H1 (cell line): Measurements from ENCODE around the gene POLA2. TPM values are rescaled to one million over a fixed set of nuclear protein-coding genes. Genes with fewer than 3 reads are reported as not detected.

Experiments used
- CTCF ChIA-PET: fragments of 300-600 bp; sonication (Branson Sonifier 250); formaldehyde crosslinking; loops from one replicate; lab custom pipeline; 2021; ENCODE audit not compliant: partially characterized antibody; lab: Charles Lee
- POLR2A ChIA-PET: fragments of 300-600 bp; sonication (Branson Sonifier 250); formaldehyde crosslinking; loops from one replicate; lab custom pipeline; 2021; ENCODE audit warnings: inconsistent platforms; ENCODE audit not compliant: partially characterized antibody; lab: Charles Lee
- DNase-seq, 2 experiments: peaks; one replicate each; pipeline versions ENCODE4 v3.0.0 to v3.0.0-alpha.2; 2010 to 2022; ENCODE audit warnings: low spot score in 2 of 2, low read depth in 1 of 2, mixed read lengths in 1 of 2
- FAIRE-seq: peaks from 2 replicates; lab custom pipeline; 2011; peaks lifted over from hg19 to GRCh38; lab: Jason Lieb, UNC
- H2AFZ ChIP-seq: 2 replicates; pipeline ENCODE4 v1.8.1; 2012; ENCODE audit warnings: low read length, inconsistent platforms
- H2AK5ac ChIP-seq: 2 replicates; pipeline ENCODE4 v1.6.1; 2013; ENCODE audit warnings: low read depth, low read length
- H2BK120ac ChIP-seq: replicated peaks from 2 replicates; pipeline ENCODE3; 2013; ENCODE audit warnings: low read depth, low read length, inconsistent platforms
- H2BK12ac ChIP-seq: 2 replicates; pipeline ENCODE4 v1.6.1; 2013; ENCODE audit warnings: low read depth, low read length
- H2BK15ac ChIP-seq: 2 replicates; pipeline ENCODE4 v1.6.1; 2013; ENCODE audit warnings: low read length
- H2BK20ac ChIP-seq: 2 replicates; pipeline ENCODE4 v1.6.1; 2013; ENCODE audit warnings: low read length
- H2BK5ac ChIP-seq: 2 replicates; pipeline ENCODE4 v1.6.1; 2013; ENCODE audit warnings: low read depth, low read length
- H3K14ac ChIP-seq: 2 replicates; pipeline ENCODE4 v1.6.1; 2013; ENCODE audit warnings: inconsistent platforms; ENCODE audit not compliant: insufficient read length
- H3K18ac ChIP-seq: 2 replicates; pipeline ENCODE4 v1.6.1; 2013; ENCODE audit warnings: low read length; ENCODE audit errors: extremely low read depth
- H3K23ac ChIP-seq: 2 replicates; pipeline ENCODE4 v1.6.1; 2013; ENCODE audit warnings: inconsistent platforms; ENCODE audit not compliant: insufficient read length
- H3K23me2 ChIP-seq: 2 replicates; pipeline ENCODE4 v1.6.1; 2013; ENCODE audit warnings: low read depth, low read length
- H3K27ac ChIP-seq: 2 replicates; pipeline ENCODE4 v1.6.1; 2011; ENCODE audit warnings: low read depth, low read length, inconsistent platforms
- H3K27me3 ChIP-seq, 4 experiments: replicated peaks in 1 of 4; 1 replicate in 1 of 4; 2 replicates in 3 of 4; pipeline versions ENCODE4 v1.6.1 to v1.8.1; 2011 to 2013; ENCODE audit warnings: low read length in 3 of 4, mild to moderate bottlenecking in 3 of 4, inconsistent platforms in 2 of 4, mixed read lengths in 2 of 4, moderate library complexity in 1 of 4; ENCODE audit not compliant: control insufficient read depth in 3 of 4, insufficient read depth in 3 of 4; ENCODE audit errors: extremely low read depth in 1 of 4
- H3K36me3 ChIP-seq, 4 experiments: 2 replicates each; pipeline versions ENCODE4 v1.6.1 to v1.8.1; 2011 to 2013; ENCODE audit warnings: mild to moderate bottlenecking in 4 of 4, low read length in 3 of 4, moderate library complexity in 2 of 4, control low read depth in 1 of 4, inconsistent platforms in 1 of 4; ENCODE audit not compliant: insufficient read depth in 4 of 4, control insufficient read depth in 2 of 4
- H3K4ac ChIP-seq: replicated peaks from 2 replicates; pipeline ENCODE3; 2013; ENCODE audit warnings: low read length, low read depth, mixed read lengths, inconsistent platforms; ENCODE audit not compliant: insufficient read length
- H3K4me1 ChIP-seq, 4 experiments: replicated peaks in 1 of 4; 1 replicate in 1 of 4; 2 replicates in 3 of 4; pipeline versions ENCODE4 v1.6.1 to v1.8.1; 2011 to 2013; ENCODE audit warnings: low read length in 3 of 4, inconsistent platforms in 2 of 4, mixed read lengths in 1 of 4; ENCODE audit not compliant: insufficient read depth in 4 of 4, control insufficient read depth in 3 of 4
- H3K4me2 ChIP-seq, 2 experiments: 2 replicates each; pipeline versions ENCODE4 v1.6.1 to v1.8.1; 2011 to 2013; ENCODE audit warnings: low read depth in 2 of 2, low read length in 2 of 2, control low read depth in 1 of 2, inconsistent platforms in 1 of 2, mild to moderate bottlenecking in 1 of 2; ENCODE audit not compliant: insufficient read depth in 1 of 2
- H3K4me3 ChIP-seq, 4 experiments: fragments of 200-600, 300-600 bp in 1 of 4; sonication (generic), shearing (Covaris generic), sonication (Bioruptor Twin) in 1 of 4; 2 replicates each; pipeline versions ENCODE4 v1.5.1 to v1.8.1; 2011 to 2016; ENCODE audit warnings: low read length in 4 of 4, low read depth in 3 of 4, control low read depth in 2 of 4, inconsistent platforms in 2 of 4, mild to moderate bottlenecking in 2 of 4, mixed read lengths in 1 of 4, moderate library complexity in 1 of 4; ENCODE audit not compliant: insufficient read depth in 2 of 4; ENCODE audit errors: extremely low read depth in 1 of 4
- H3K56ac ChIP-seq: replicated peaks from 2 replicates; pipeline ENCODE3; 2013; ENCODE audit warnings: low read depth, mild to moderate bottlenecking, mixed read lengths, low read length, inconsistent platforms; ENCODE audit not compliant: insufficient read length
- H3K79me1 ChIP-seq: 2 replicates; pipeline ENCODE4 v1.6.1; 2013; ENCODE audit warnings: low read depth, low read length, control low read depth
- H3K79me2 ChIP-seq, 2 experiments: 2 replicates each; pipeline versions ENCODE4 v1.6.1 to v1.8.1; 2012 to 2013; ENCODE audit warnings: low read length in 2 of 2, mild to moderate bottlenecking in 2 of 2, inconsistent platforms in 1 of 2; ENCODE audit not compliant: insufficient read depth in 2 of 2, control insufficient read depth in 1 of 2
- H3K9ac ChIP-seq, 4 experiments: replicated peaks in 1 of 4; 1 replicate in 1 of 4; 2 replicates in 3 of 4; pipeline versions ENCODE4 v1.6.1 to v1.8.1; 2011 to 2013; ENCODE audit warnings: low read depth in 3 of 4, low read length in 3 of 4, control low read depth in 2 of 4, mild to moderate bottlenecking in 2 of 4, moderate library complexity in 2 of 4, inconsistent platforms in 1 of 4; ENCODE audit errors: extremely low read depth in 1 of 4
- H3K9me3 ChIP-seq, 2 experiments: 2 replicates each; pipeline versions ENCODE4 v1.6.1 to v1.8.1; 2012 to 2013; ENCODE audit warnings: mild to moderate bottlenecking in 2 of 2, moderate library complexity in 2 of 2, control low read depth in 1 of 2, inconsistent platforms in 1 of 2, low read depth in 1 of 2, low read length in 1 of 2, mixed read lengths in 1 of 2; ENCODE audit not compliant: insufficient read depth in 2 of 2
- H4K20me1 ChIP-seq, 2 experiments: replicated peaks in 1 of 2; 2 replicates each; pipeline versions ENCODE3 to v1.8.1; 2011 to 2013; ENCODE audit warnings: inconsistent platforms in 2 of 2, low read length in 2 of 2, mild to moderate bottlenecking in 1 of 2; ENCODE audit not compliant: insufficient read depth in 2 of 2, control insufficient read depth in 1 of 2
- H4K5ac ChIP-seq: 2 replicates; pipeline ENCODE4 v1.6.1; 2013; ENCODE audit warnings: low read length, low read depth, mixed read lengths, inconsistent platforms; ENCODE audit not compliant: insufficient read length
- H4K8ac ChIP-seq: 2 replicates; pipeline ENCODE4 v1.8.0; 2013; ENCODE audit warnings: mild to moderate bottlenecking, moderate library complexity, low read length, inconsistent platforms; ENCODE audit not compliant: insufficient read depth; ENCODE audit errors: extremely low read depth
- H4K91ac ChIP-seq: replicated peaks from 2 replicates; pipeline ENCODE3; 2013; ENCODE audit warnings: low read length, mixed read lengths, inconsistent platforms; ENCODE audit not compliant: insufficient read length
- SAP30 ChIP-seq: fragments of 300-600 bp; sonication (generic); IDR thresholded peaks from 2 replicates; pipeline ENCODE4 v1.7.1; 2012; ENCODE audit warnings: low read length, moderate library complexity, mild to moderate bottlenecking, inconsistent platforms; ENCODE audit not compliant: insufficient read depth, insufficient replicate concordance
- TAF7 ChIP-seq: optimal IDR thresholded peaks from 2 replicates; pipeline ENCODE3; 2011; ENCODE audit warnings: low read depth, mild to moderate bottlenecking, inconsistent platforms, low read length, moderate library complexity, borderline replicate concordance
- WGBS, 2 experiments: shearing (Covaris generic) in 1 of 2; methylation state at CpG; one replicate each; pipeline versions ENCODE4 v1.1.6 to v1.1.7; 2013 to 2015; ENCODE audit warnings: low lambda C conversion rate in 2 of 2, mixed read lengths in 2 of 2, inconsistent platforms in 1 of 2, low coverage in 1 of 2, missing lambda C conversion rate in 1 of 2; ENCODE audit not compliant: insufficient replicate concordance in 2 of 2, insufficient coverage in 1 of 2, insufficient read length in 1 of 2; ENCODE audit errors: extremely low coverage in 1 of 2, missing lambda C conversion rate in 1 of 2; 5-methylcytosine and 5-hydroxymethylcytosine counted together
- polyA plus RNA-seq, 7 experiments: library from polyadenylated mRNA; depleted of rRNA in 3 of 7; stranded (reverse) in 5 of 7; unstranded in 2 of 7; fragments of >200 nt in 5 of 7; fragments of 200-250 nt in 2 of 7; gene quantifications; 1 replicate in 5 of 7; 2 replicates in 1 of 7; 4 replicates in 1 of 7; pipeline versions ENCODE4 v1.2.1 to v1.2.3, GENCODE V29; 2011 to 2013; ENCODE audit warnings: missing spikeins in 2 of 7, mixed read lengths in 2 of 7
- total RNA-seq: library from RNA; stranded (reverse); fragmentation: NEBNext Ultra II Directional; extraction: Animal tissue kit (Norgen Biotek cat#: 25700); gene quantifications from 2 replicates; pipeline ENCODE4 v1.2.1, GENCODE V29; 2021

Gene POLA2
- total and polyA plus RNA-seq, 2 of the 8 experiments (the other 6 are each of a cell fraction or from before 2014, with no cell fraction given): 31.2 to 55.9 TPM

GRCh38 chr11:65262381-65262680, 569 bp downstream of the POLA2 start:
- no peak overlapping the region for H2AK5ac ChIP-seq
- H3K18ac ChIP-seq: peak overlapping the region; percentile 87; the same call in 1 of the 2 replicates
- DNase-seq: peak in 1 of 2 experiments; percentile 71
- peak overlapping the region; percentile 85 to 98 for H3K4me2 ChIP-seq
- H2BK5ac ChIP-seq: no peak overlapping the region
- CTCF ChIA-PET: interaction anchor here (1.0 to 2.8 kb wide), 15 partner anchors 9 to 144 kb away, joined by 3 to 17 read pairs (median 4); no protein-coding TSS in a partner anchor
- peak overlapping the region; percentile 75 for H3K56ac ChIP-seq
- H3K79me1 ChIP-seq: peaks cover 9% of the 10 kb centered on the region
- H3K79me2 ChIP-seq: peaks cover 5 to 18% of the 10 kb centered on the region in 2 experiments
- peak overlapping the region; percentile 74 to 83 (median 81) for H3K4me3 ChIP-seq
- H2BK20ac ChIP-seq: no peak overlapping the region
- H3K36me3 ChIP-seq: peaks cover 2 to 10% (median 6%) of the 10 kb centered on the region in 4 experiments; a peak in 4 of 8 replicates
- TF ChIP-seq TAF7 (no peak), SAP30 (peak; percentile 10)
- TF ChIP-seq, all 59 proteins: peak for 1
- Histone ChIP-seq H3K9me3 (no peaks in the 10 kb centered on the region), H4K91ac (peak overlapping the region; percentile 56), H3K4ac (no peak overlapping the region), H3K9ac (peak overlapping the region; percentile 76 to 89 (median 79)), H2BK12ac (no peak overlapping the region), H3K23me2 (peaks cover 18% of the 10 kb centered on the region), H3K27me3 (no peaks in the 10 kb centered on the region), H2BK120ac (no peak overlapping the region), H4K5ac (no peak overlapping the region), H3K23ac (no peak overlapping the region), H3K27ac (0 out of 2 replicates have a peak overlapping the region, but pooled peaks have one; percentile 46), H4K8ac (peak overlapping the region; percentile 83; the same call in 1 of the 2 replicates), H3K4me1 (peaks cover 0 to 3% (median under 1%) of the 10 kb centered on the region in 4 experiments; a peak in 2 of 7 replicates), H2AFZ (no peak overlapping the region), H2BK15ac (no peak overlapping the region), H4K20me1 (no peaks in the 10 kb centered on the region), H3K14ac (no peak overlapping the region)
- WGBS, 2 experiments: 5% methylated on average over 14 of the region's 16 CpGs; no CpG with 5 or more reads in 1 of the 2 experiments
- POLR2A ChIA-PET: interaction anchor here (0.8 to 2.6 kb wide), 17 partner anchors 9 to 375 kb away, joined by 3 to 10 read pairs (median 4); partner anchors contain the start of genes CAPN1, CDC42EP2, DPF2 and SYVN1
- no peak for FAIRE-seq
